OCI-LY7 (cell line): Measurements from ENCODE around the gene SLAIN2. TPM values are rescaled to one million over a fixed set of nuclear protein-coding genes. Genes with fewer than 3 reads are reported as not detected.

ENCODE experiments used
- BruUV-seq: library from RNA; stranded (reverse); fragments of 400-500 nt; replicated peaks from 2 replicates; lab custom pipeline; 2021; lab: Mats Ljungman, UMichigan
- CTCF ChIA-PET: fragments of 300-600 bp; sonication (Branson Sonifier 250); formaldehyde crosslinking; loops from one replicate; lab custom pipeline; 2022; ENCODE audit warnings: antibody characterized with exemption; ENCODE audit not compliant: unreplicated experiment; lab: Charles Lee
- POLR2A ChIA-PET: fragments of 300-600 bp; sonication (Branson Sonifier 250); formaldehyde crosslinking; loops from one replicate; lab custom pipeline; 2022; ENCODE audit warnings: antibody characterized with exemption; lab: Charles Lee
- DNase-seq: peaks from one replicate; pipeline ENCODE4 v3.0.0-alpha.2; 2015; ENCODE audit warnings: low spot score
- H2AFZ ChIP-seq: fragments of 200-600 bp; sonication (generic), shearing (Covaris generic); 2 replicates; pipeline ENCODE4 v1.6.1; 2014; ENCODE audit warnings: mild to moderate bottlenecking, antibody characterized with exemption, low read length, moderate library complexity
- H3K27ac ChIP-seq: fragments of 200-600 bp; sonication (generic); 2 replicates; pipeline ENCODE4 v1.5.1; 2014; ENCODE audit warnings: mixed run types, low read depth, mild to moderate bottlenecking, moderate library complexity, low read length, inconsistent platforms; ENCODE audit not compliant: poor library complexity, severe bottlenecking
- H3K36me3 ChIP-seq: fragments of 200-600 bp; sonication (generic); 2 replicates; pipeline ENCODE4 v1.6.1; 2014; ENCODE audit warnings: mild to moderate bottlenecking, antibody characterized with exemption, low read length, moderate library complexity, mixed read lengths; ENCODE audit not compliant: insufficient read depth
- H3K4me1 ChIP-seq: fragments of 200-600 bp; sonication (generic); 2 replicates; pipeline ENCODE4 v1.5.1; 2014; ENCODE audit warnings: mild to moderate bottlenecking, low read length; ENCODE audit not compliant: insufficient read depth, poor library complexity, severe bottlenecking
- H3K4me2 ChIP-seq: fragments of 200-600 bp; sonication (generic); 2 replicates; pipeline ENCODE4 v1.6.1; 2014; ENCODE audit warnings: mild to moderate bottlenecking, low read length
- H3K4me3 ChIP-seq: fragments of 200-600 bp; sonication (generic); 2 replicates; pipeline ENCODE4 v1.5.1; 2014; ENCODE audit warnings: mild to moderate bottlenecking, low read depth, low read length; ENCODE audit not compliant: poor library complexity, severe bottlenecking
- H3K79me2 ChIP-seq: fragments of 200-600 bp; sonication (generic); 2 replicates; pipeline ENCODE4 v1.6.1; 2016; ENCODE audit warnings: low read depth, mild to moderate bottlenecking, low read length, moderate library complexity, mixed read lengths; ENCODE audit not compliant: insufficient read depth
- H3K9me2 ChIP-seq: fragments of 200-600 bp; sonication (generic); 2 replicates; pipeline ENCODE4 v1.6.1; 2016; ENCODE audit warnings: mild to moderate bottlenecking, low read length, mixed read lengths; ENCODE audit not compliant: insufficient read depth
- H3K9me3 ChIP-seq: fragments of 200-600 bp; sonication (generic); 2 replicates; pipeline ENCODE4 v1.6.1; 2014; ENCODE audit warnings: mild to moderate bottlenecking, mixed run types, low read length, mixed read lengths
- H4K20me1 ChIP-seq: fragments of 200-600 bp; sonication (generic); 2 replicates; pipeline ENCODE4 v1.6.1; 2014; ENCODE audit warnings: mild to moderate bottlenecking, antibody characterized with exemption, low read length, moderate library complexity, mixed read lengths; ENCODE audit not compliant: insufficient read depth
- CTCF ChIP-seq: fragments of 200-600 bp; sonication (generic); conservative IDR thresholded peaks from 2 replicates; pipeline ENCODE4 v1.5.1; 2014; ENCODE audit warnings: mild to moderate bottlenecking, antibody characterized with exemption, low read length, moderate library complexity, mixed read lengths
- EZH2phosphoT487 ChIP-seq: fragments of 200-600 bp; sonication (generic); IDR thresholded peaks from 2 replicates; pipeline ENCODE4 v1.6.1; 2018; ENCODE audit warnings: low read depth, borderline replicate concordance, mild to moderate bottlenecking, mixed run types, antibody characterized with exemption, low read length, moderate library complexity, mixed read lengths
- intact Hi-C: fragments of 100-400 bp; cut with micrococcal nuclease; formaldehyde crosslinking; loops from one replicate; pipeline ENCODE4 v1.10.0; 2022; ENCODE audit not compliant: unreplicated experiment
- total RNA-seq, 2 experiments: library from RNA; depleted of rRNA in 1 of 2; stranded (reverse); fragments of >200 nt in 1 of 2; shearing (Covaris generic) in 1 of 2; gene quantifications; 2 replicates each; pipeline ENCODE4 v1.2.3, GENCODE V29; 2014 to 2022

Gene SLAIN2
- total RNA-seq, 2 experiments from 2014 or later = 21.1 to 40.2 TPM

- H2AFZ ChIP-seq = peak overlapping the region; percentile 97
- H3K36me3 ChIP-seq = no peaks in the 10 kb centered on the region
- H3K79me2 ChIP-seq = peaks cover 38% of the 10 kb centered on the region
- H3K4me2 ChIP-seq = peak overlapping the region; percentile 93
- H3K9me2 ChIP-seq = no peaks in the 10 kb centered on the region
- intact Hi-C loops = loop anchor here (2.0 to 10.0 kb wide), 6 partner anchors 143 to 856 kb away; partner anchors contain the start of genes ATP10D, FRYL, NFXL1 and OCIAD1
- ChIA-PET POLR2A (interaction anchor here (0.9 to 1.1 kb wide), 6 partner anchors 7 to 297 kb away, joined by 3 to 4 read pairs (median 3); no protein-coding TSS in a partner anchor), CTCF (no interaction called here)
- H3K27ac ChIP-seq = peak overlapping the region; percentile 82
- TF ChIP-seq CTCF = no peak
- no peak for TF ChIP-seq EZH2phosphoT487
- no peaks in the 10 kb centered on the region for H3K9me3 ChIP-seq
- BruUV-seq = TSS peak; percentile 92
- peaks cover 29% of the 10 kb centered on the region for H3K4me1 ChIP-seq
- DNase-seq = peak; percentile 50
- H4K20me1 ChIP-seq = peaks cover 23% of the 10 kb centered on the region; the same call in 1 of the 2 replicates
- peak overlapping the region; percentile 93 for H3K4me3 ChIP-seq
These were observed 909 bp upstream of the SLAIN2 start for GRCh38 chr4:48340276-48340964.

- ChIA-PET POLR2A (interaction anchor here (0.6 to 1.6 kb wide), 18 partner anchors 9 to 891 kb away, joined by 3 to 5 read pairs (median 3); no protein-coding TSS in a partner anchor), CTCF (no interaction called here)
- Histone ChIP-seq H3K4me3 (peak overlapping the region; percentile 93), H3K79me2 (peaks cover 54% of the 10 kb centered on the region), H3K9me2 (no peaks in the 10 kb centered on the region), H3K36me3 (no peaks in the 10 kb centered on the region), H4K20me1 (peaks cover 23% of the 10 kb centered on the region; the same call in 1 of the 2 replicates), H3K27ac (peak overlapping the region; percentile 82), H3K4me2 (peak overlapping the region; percentile 99), H2AFZ (peak overlapping the region; percentile 94), H3K9me3 (no peaks in the 10 kb centered on the region), H3K4me1 (peaks cover 29% of the 10 kb centered on the region)
- TF ChIP-seq EZH2phosphoT487 (no peak), CTCF (no peak)
- peak; percentile 66 for DNase-seq
- BruUV-seq = no TSS peak
- intact Hi-C loops = loop anchor here (1.0 to 10.0 kb wide), 7 partner anchors 72 to 857 kb away; partner anchors contain the start of genes ATP10D, FRYL, NFXL1 and OCIAD1
These were observed 662 bp downstream of the SLAIN2 start for GRCh38 chr4:48341776-48342605.
